ENCODE measurements around the gene SLC13A4.

The SLC13A4 gene

DNA sequence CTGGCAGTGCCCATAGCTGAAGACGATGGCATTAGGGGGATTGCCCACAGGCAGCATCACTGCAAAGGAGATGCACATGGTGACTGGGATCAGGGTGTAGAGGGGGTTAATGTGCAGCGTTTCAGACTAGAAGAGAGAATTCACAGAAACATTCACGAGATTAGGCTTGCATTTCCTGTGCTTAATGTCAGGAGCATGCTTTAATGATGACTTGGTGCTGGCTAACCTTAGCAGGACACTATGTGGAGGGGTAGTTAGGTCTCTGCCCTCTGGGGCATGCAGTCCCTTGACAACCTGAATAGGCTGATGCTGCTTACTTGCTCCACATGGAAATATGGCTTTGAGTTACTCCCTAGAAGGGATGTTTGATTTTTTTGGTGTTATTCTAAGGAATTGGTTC lies 43.9 kb downstream of the SLC13A4 start:
- DNase-seq (ENCODE audit: low spot score) (no peak), ATAC-seq (ENCODE audit: low read depth) (peak; percentile 70)
- H3K9me3 ChIP-seq (ENCODE audit: severe bottlenecking): no peaks in the 10 kb centered on the region
- H3K4me1 ChIP-seq (ENCODE audit: insufficient read depth, poor library complexity, severe bottlenecking): peaks cover 28% of the 10 kb centered on the region
- H3K36me3 ChIP-seq (ENCODE audit: low read depth): no peaks in the 10 kb centered on the region; the same call in 1 of the 2 replicates
- TF ChIP-seq, protein P1, sequence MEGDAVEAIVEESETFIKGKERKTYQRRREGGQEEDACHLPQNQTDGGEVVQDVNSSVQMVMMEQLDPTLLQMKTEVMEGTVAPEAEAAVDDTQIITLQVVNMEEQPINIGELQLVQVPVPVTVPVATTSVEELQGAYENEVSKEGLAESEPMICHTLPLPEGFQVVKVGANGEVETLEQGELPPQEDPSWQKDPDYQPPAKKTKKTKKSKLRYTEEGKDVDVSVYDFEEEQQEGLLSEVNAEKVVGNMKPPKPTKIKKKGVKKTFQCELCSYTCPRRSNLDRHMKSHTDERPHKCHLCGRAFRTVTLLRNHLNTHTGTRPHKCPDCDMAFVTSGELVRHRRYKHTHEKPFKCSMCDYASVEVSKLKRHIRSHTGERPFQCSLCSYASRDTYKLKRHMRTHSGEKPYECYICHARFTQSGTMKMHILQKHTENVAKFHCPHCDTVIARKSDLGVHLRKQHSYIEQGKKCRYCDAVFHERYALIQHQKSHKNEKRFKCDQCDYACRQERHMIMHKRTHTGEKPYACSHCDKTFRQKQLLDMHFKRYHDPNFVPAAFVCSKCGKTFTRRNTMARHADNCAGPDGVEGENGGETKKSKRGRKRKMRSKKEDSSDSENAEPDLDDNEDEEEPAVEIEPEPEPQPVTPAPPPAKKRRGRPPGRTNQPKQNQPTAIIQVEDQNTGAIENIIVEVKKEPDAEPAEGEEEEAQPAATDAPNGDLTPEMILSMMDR (IDR thresholded peaks at IDR 0.05; ENCODE audit: poor library complexity, severe bottlenecking): no peak
- H3K27ac ChIP-seq (ENCODE audit: poor library complexity, severe bottlenecking): peak overlapping the region; percentile 76
- no peak overlapping the region for H3K4me3 ChIP-seq (ENCODE audit: severe bottlenecking)
- no peaks in the 10 kb centered on the region for H3K27me3 ChIP-seq (ENCODE audit: insufficient read depth, poor library complexity, severe bottlenecking)

DNA sequence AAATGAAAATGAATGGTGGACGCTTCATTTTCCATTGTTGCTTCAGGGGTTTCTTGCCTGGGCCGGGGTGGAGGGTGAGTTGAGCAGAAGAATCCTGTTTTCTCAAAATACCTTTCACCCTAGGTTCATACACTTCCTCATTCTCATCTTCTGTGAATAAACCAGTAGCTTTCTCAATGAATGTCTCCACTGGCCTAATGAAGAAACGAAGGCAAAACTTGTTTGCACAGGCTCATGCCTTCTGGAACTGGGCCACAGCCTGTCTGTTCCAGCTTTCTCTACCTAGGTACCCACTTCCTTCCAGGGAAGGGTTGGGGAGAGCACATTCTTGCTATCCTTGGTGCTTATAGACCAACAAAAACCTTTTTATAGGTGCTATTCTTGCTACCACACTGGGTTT lies 44.4 kb downstream of the SLC13A4 start:
- TF ChIP-seq, protein P1 (IDR thresholded peaks at IDR 0.05; ENCODE audit: poor library complexity, severe bottlenecking): no peak
- H3K27ac ChIP-seq (ENCODE audit: poor library complexity, severe bottlenecking): peak overlapping the region; percentile 76
- no peaks in the 10 kb centered on the region for H3K36me3 ChIP-seq (ENCODE audit: low read depth)
- ATAC-seq (ENCODE audit: low read depth) (peak; percentile 37), DNase-seq (ENCODE audit: low spot score) (no peak)
- no peak overlapping the region for H3K4me3 ChIP-seq (ENCODE audit: severe bottlenecking)
- peaks cover 34% of the 10 kb centered on the region for H3K4me1 ChIP-seq (ENCODE audit: insufficient read depth, poor library complexity, severe bottlenecking)
- H3K9me3 ChIP-seq (ENCODE audit: severe bottlenecking): no peaks in the 10 kb centered on the region
- no peaks in the 10 kb centered on the region for H3K27me3 ChIP-seq (ENCODE audit: insufficient read depth, poor library complexity, severe bottlenecking)

DNA sequence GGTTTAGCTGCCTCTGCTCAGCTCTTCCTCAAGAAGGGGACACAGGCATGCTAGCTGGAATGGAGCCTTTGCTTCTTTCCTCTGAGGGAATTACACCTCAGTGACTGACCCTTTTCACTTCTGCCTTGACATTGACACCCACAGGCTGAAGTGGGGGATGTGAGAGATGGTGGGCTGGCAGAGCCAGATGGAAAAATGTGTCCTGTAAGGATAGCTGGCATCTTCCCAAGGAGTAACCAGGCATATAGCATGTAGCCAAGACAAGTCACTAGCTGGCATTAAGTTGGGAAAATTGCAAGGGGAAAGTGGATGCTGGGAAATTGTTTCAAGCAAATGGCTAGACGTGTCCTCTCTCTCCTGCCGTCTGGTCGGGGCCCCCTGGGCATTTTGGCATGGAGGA lies 45.8 kb downstream of the SLC13A4 start:
- Histone ChIP-seq H3K36me3 (ENCODE audit: low read depth) (no peaks in the 10 kb centered on the region; the same call in 1 of the 2 replicates), H3K4me1 (ENCODE audit: insufficient read depth, poor library complexity, severe bottlenecking) (peaks cover 48% of the 10 kb centered on the region), H3K27me3 (ENCODE audit: insufficient read depth, poor library complexity, severe bottlenecking) (no peaks in the 10 kb centered on the region), H3K27ac (ENCODE audit: poor library complexity, severe bottlenecking) (peak overlapping the region; percentile 76), H3K4me3 (ENCODE audit: severe bottlenecking) (no peak overlapping the region), H3K9me3 (ENCODE audit: severe bottlenecking) (no peaks in the 10 kb centered on the region)
- DNase-seq (ENCODE audit: low spot score): no peak
- ATAC-seq (ENCODE audit: low read depth): no peak
- TF ChIP-seq, protein P1 (IDR thresholded peaks at IDR 0.05; ENCODE audit: poor library complexity, severe bottlenecking): no peak

DNA sequence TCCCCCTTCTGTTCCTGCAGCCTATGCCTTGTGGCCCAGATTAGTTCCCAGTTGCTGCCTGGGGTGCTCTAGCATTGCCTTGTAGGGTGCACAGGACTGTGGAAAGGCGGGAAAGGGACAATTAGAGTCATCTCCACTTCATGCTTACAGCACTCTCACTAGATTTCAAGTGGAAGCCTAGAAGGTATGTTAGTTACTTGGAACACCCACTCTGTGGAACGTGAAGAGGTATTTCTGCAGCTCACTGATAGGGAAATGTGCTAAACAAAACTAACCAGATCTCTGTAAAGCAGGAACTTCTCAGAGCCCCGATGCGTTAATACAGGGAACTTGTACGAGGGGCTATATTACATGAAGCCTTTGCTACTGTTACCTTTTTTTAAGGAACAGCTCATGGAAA lies 46.2 kb downstream of the SLC13A4 start:
- DNase-seq (ENCODE audit: low spot score) (no peak), ATAC-seq (ENCODE audit: low read depth) (no peak)
- no peaks in the 10 kb centered on the region; the same call in 1 of the 2 replicates for H3K36me3 ChIP-seq (ENCODE audit: low read depth)
- H3K4me3 ChIP-seq (ENCODE audit: severe bottlenecking): no peak overlapping the region
- H3K27me3 ChIP-seq (ENCODE audit: insufficient read depth, poor library complexity, severe bottlenecking): no peaks in the 10 kb centered on the region
- H3K27ac ChIP-seq (ENCODE audit: poor library complexity, severe bottlenecking): peak overlapping the region; percentile 76
- H3K9me3 ChIP-seq (ENCODE audit: severe bottlenecking): no peaks in the 10 kb centered on the region
- H3K4me1 ChIP-seq (ENCODE audit: insufficient read depth, poor library complexity, severe bottlenecking): peaks cover 49% of the 10 kb centered on the region
- TF ChIP-seq, protein P1 (IDR thresholded peaks at IDR 0.05; ENCODE audit: poor library complexity, severe bottlenecking): no peak

DNA sequence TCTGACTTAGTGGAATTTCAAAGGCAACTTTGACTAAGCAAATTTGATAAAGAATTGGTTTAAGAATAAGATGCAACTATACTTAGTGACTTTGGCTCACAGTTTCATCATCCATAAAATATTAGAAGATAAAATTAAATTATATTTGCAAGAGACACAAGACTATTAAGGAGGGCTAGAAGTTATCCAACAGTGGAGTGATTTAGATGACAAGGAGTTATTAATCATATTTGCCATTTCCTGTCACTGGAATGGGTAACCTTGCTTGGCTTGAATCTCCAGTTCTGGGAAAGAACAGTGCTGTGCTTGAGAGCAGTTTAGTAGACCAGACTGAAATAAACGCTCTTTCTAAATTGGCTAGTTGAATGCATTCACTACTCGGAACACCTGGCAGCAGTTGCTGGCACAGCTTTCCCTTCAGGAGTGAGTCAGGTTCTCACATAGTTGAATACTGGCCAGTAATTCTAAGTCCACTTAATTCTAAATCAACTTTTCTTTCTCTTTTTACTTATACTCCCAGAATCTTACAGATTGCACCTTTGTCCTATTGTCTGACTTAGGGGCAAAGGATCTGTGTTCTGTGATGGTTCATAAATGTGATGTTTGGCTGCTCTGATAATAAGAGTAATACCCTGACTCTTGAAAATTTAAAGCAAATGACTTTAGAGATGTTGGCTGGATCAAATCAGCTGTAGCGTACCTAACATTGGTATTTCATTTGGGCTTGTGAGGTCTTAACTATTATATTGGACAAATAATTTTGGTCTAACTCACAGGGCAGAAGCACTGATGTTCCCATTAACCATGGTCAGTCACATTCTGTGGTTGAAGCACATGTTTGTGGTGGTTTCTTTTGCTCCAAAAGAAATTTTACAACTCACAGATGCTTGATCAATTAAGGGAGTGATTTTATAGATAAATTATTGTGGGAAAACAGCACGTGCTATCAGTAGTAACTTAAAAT lies 49.1 kb downstream of the SLC13A4 start:
- no peak for DNase-seq (ENCODE audit: low spot score)

More for the DNA sequence above, 49.1 kb downstream of the SLC13A4 start:
- H3K9me3 ChIP-seq (ENCODE audit: severe bottlenecking): no peaks in the 10 kb centered on the region
- H3K36me3 ChIP-seq (ENCODE audit: low read depth): peaks cover 17% of the 10 kb centered on the region
- H3K4me3 ChIP-seq (ENCODE audit: severe bottlenecking): no peak overlapping the region
- no peaks in the 10 kb centered on the region for H3K27me3 ChIP-seq (ENCODE audit: insufficient read depth, poor library complexity, severe bottlenecking)
- TF ChIP-seq, protein P1 (IDR thresholded peaks at IDR 0.05; ENCODE audit: poor library complexity, severe bottlenecking): no peak
- H3K4me1 ChIP-seq (ENCODE audit: insufficient read depth, poor library complexity, severe bottlenecking): peaks cover 37% of the 10 kb centered on the region
- ATAC-seq (ENCODE audit: low read depth): peak; percentile 95
- peak overlapping the region; percentile 94 for H3K27ac ChIP-seq (ENCODE audit: poor library complexity, severe bottlenecking)

Data from RWPE2 (cell line).